ENCODE measurements around the gene PITPNC1. TPM values are rescaled to one million over a fixed set of nuclear protein-coding genes. Genes with fewer than 3 reads are reported as not detected.
A peak's percentile ranks its signal among the peaks of the same experiment; 100 is the strongest.

Gene PITPNC1
- total and polyA plus RNA-seq, 4 experiments from 2014 or later, result 68.4 to 124 (median 89.9) TPM

- Mint-ChIP-seq H3K27ac (peak overlapping the region in 4 of 7 donors; percentile 36 to 76 (median 60)), H3K4me3 (peak overlapping the region in 3 of 8 donors; percentile 10 to 57 (median 13)), H3K27me3 (no peaks in the 10 kb centered on the region), H3K36me3 (peaks cover 7 to 8% of the 10 kb centered on the region in 2 donors), H3K4me1 (peaks cover 45 to 72% (median 57%) of the 10 kb centered on the region in 4 donors), H3K9me3 (peaks cover 0 to 9% (median 0%) of the 10 kb centered on the region in 8 donors)
- ChIA-PET CTCF (ENCODE audit: partially characterized antibody) (interaction anchor here (1.1 to 1.2 kb wide), 2 partner anchors 14 to 148 kb away, joined by 3 to 4 read pairs; no protein-coding TSS in a partner anchor), POLR2A (ENCODE audit: partially characterized antibody) (interaction anchor here (1.3 kb wide), 1 partner anchor 11 kb away, joined by 3 read pairs; no protein-coding TSS in a partner anchor)
- Histone ChIP-seq H3K27me3 (ENCODE audit: insufficient read depth, low read length) (no peaks in the 10 kb centered on the region), H3K9me3 (ENCODE audit: control insufficient read depth in 1 of 2, low read length in 2 of 2) (no peaks in the 10 kb centered on the region), H3K27ac (ENCODE audit: low read depth, low read length) (no peak overlapping the region), H3K4me3 (ENCODE audit: low read length in 2 of 2) (no peak overlapping the region), H3K4me1 (ENCODE audit: insufficient read depth, low read length) (peaks cover 16% of the 10 kb centered on the region), H3K36me3 (ENCODE audit: insufficient read depth, low read length) (no peaks in the 10 kb centered on the region)
- intact Hi-C loops (cut with micrococcal nuclease), result no loop called here
- no peak for DNase-seq
Measured at GRCh38 chr17:67520916-67521774, 144.1 kb downstream of the PITPNC1 start.

- Histone ChIP-seq H3K9me3 (ENCODE audit: control insufficient read depth in 1 of 2, low read length in 2 of 2) (no peaks in the 10 kb centered on the region), H3K36me3 (ENCODE audit: insufficient read depth, low read length) (no peaks in the 10 kb centered on the region), H3K27ac (ENCODE audit: low read depth, low read length) (no peak overlapping the region), H3K4me3 (ENCODE audit: low read length in 2 of 2) (no peak overlapping the region), H3K4me1 (ENCODE audit: insufficient read depth, low read length) (peaks cover 16% of the 10 kb centered on the region), H3K27me3 (ENCODE audit: insufficient read depth, low read length) (no peaks in the 10 kb centered on the region)
- ChIA-PET CTCF (ENCODE audit: partially characterized antibody) (interaction anchor here (1.2 kb wide), 1 partner anchor 148 kb away, joined by 4 read pairs; no protein-coding TSS in a partner anchor), POLR2A (ENCODE audit: partially characterized antibody) (interaction anchor here (1.3 kb wide), 1 partner anchor 11 kb away, joined by 3 read pairs; no protein-coding TSS in a partner anchor)
- no peaks in the 10 kb centered on the region for H3K27me3 Mint-ChIP-seq
- no peak overlapping the region for H3K27ac Mint-ChIP-seq
- intact Hi-C loops (cut with micrococcal nuclease), result no loop called here
- peak overlapping the region in 1 of 8 donors; percentile 13 for H3K4me3 Mint-ChIP-seq
- peaks cover 45 to 70% (median 58%) of the 10 kb centered on the region in 4 donors for H3K4me1 Mint-ChIP-seq
- peaks cover 0 to 9% (median 0%) of the 10 kb centered on the region in 8 donors for H3K9me3 Mint-ChIP-seq
- no peak for DNase-seq
- peaks cover 7 to 8% of the 10 kb centered on the region in 2 donors for H3K36me3 Mint-ChIP-seq
Measured at GRCh38 chr17:67521775-67522069, 144.6 kb downstream of the PITPNC1 start.

- Mint-ChIP-seq H3K27ac (peak overlapping the region in 1 of 7 donors; percentile 10), H3K27me3 (no peaks in the 10 kb centered on the region), H3K9me3 (no peaks in the 10 kb centered on the region), H3K4me3 (no peak overlapping the region), H3K36me3 (peaks cover 0 to 7% of the 10 kb centered on the region in 2 donors), H3K4me1 (peaks cover 42 to 67% (median 53%) of the 10 kb centered on the region in 4 donors)
- intact Hi-C loops (cut with micrococcal nuclease), result no loop called here
- Histone ChIP-seq H3K9me3 (ENCODE audit: control insufficient read depth in 1 of 2, low read length in 2 of 2) (no peaks in the 10 kb centered on the region), H3K27me3 (ENCODE audit: insufficient read depth, low read length) (no peaks in the 10 kb centered on the region), H3K27ac (ENCODE audit: low read depth, low read length) (no peak overlapping the region), H3K36me3 (ENCODE audit: insufficient read depth, low read length) (no peaks in the 10 kb centered on the region), H3K4me3 (ENCODE audit: low read length in 2 of 2) (no peak overlapping the region), H3K4me1 (ENCODE audit: insufficient read depth, low read length) (peaks cover 16% of the 10 kb centered on the region)
- POLR2A ChIA-PET (ENCODE audit: partially characterized antibody), result interaction anchor here (0.6 kb wide), 1 partner anchor 35 kb away, joined by 3 read pairs; no protein-coding TSS in a partner anchor
- DNase-seq, result no peak
- CTCF ChIA-PET (ENCODE audit: partially characterized antibody), result no interaction called here
Measured at GRCh38 chr17:67523101-67523500, 146.0 kb downstream of the PITPNC1 start.

GRCh38 chr17:67525239-67526135 is 148.4 kb downstream of the PITPNC1 start:
- H3K9me3 ChIP-seq (ENCODE audit: control insufficient read depth in 1 of 2, low read length in 2 of 2), result no peaks in the 10 kb centered on the region
- H3K4me1 ChIP-seq (ENCODE audit: insufficient read depth, low read length), result peaks cover 2% of the 10 kb centered on the region
- Mint-ChIP-seq H3K4me3 (peak overlapping the region in 2 of 8 donors; percentile 34 to 77), H3K4me1 (peaks cover 29 to 56% (median 41%) of the 10 kb centered on the region in 4 donors), H3K36me3 (peaks cover 0 to 9% of the 10 kb centered on the region in 2 donors), H3K27me3 (no peaks in the 10 kb centered on the region), H3K27ac (peak overlapping the region in 4 of 7 donors; percentile 10 to 72 (median 62)), H3K9me3 (no peaks in the 10 kb centered on the region)
- POLR2A ChIA-PET (ENCODE audit: partially characterized antibody), result no interaction called here
- intact Hi-C loops (cut with micrococcal nuclease), result no loop called here
- H3K27ac ChIP-seq (ENCODE audit: low read depth, low read length), result no peak overlapping the region
- no peak for DNase-seq
- CTCF ChIA-PET (ENCODE audit: partially characterized antibody), result no interaction called here
- H3K36me3 ChIP-seq (ENCODE audit: insufficient read depth, low read length), result no peaks in the 10 kb centered on the region
- no peak overlapping the region for H3K4me3 ChIP-seq (ENCODE audit: low read length in 2 of 2)
- H3K27me3 ChIP-seq (ENCODE audit: insufficient read depth, low read length), result no peaks in the 10 kb centered on the region

GRCh38 chr17:67526700-67527099 is 149.6 kb downstream of the PITPNC1 start:
- Mint-ChIP-seq H3K4me3 (no peak overlapping the region), H3K4me1 (peaks cover 21 to 50% (median 34%) of the 10 kb centered on the region in 4 donors), H3K27ac (no peak overlapping the region), H3K9me3 (no peaks in the 10 kb centered on the region), H3K27me3 (no peaks in the 10 kb centered on the region), H3K36me3 (peaks cover 0 to 8% of the 10 kb centered on the region in 2 donors)
- no peaks in the 10 kb centered on the region for H3K4me1 ChIP-seq (ENCODE audit: insufficient read depth, low read length)
- H3K4me3 ChIP-seq (ENCODE audit: low read length in 2 of 2), result no peak overlapping the region
- H3K27me3 ChIP-seq (ENCODE audit: insufficient read depth, low read length), result no peaks in the 10 kb centered on the region
- no peak overlapping the region for H3K27ac ChIP-seq (ENCODE audit: low read depth, low read length)
- no peaks in the 10 kb centered on the region for H3K9me3 ChIP-seq (ENCODE audit: control insufficient read depth in 1 of 2, low read length in 2 of 2)
- ChIA-PET POLR2A (ENCODE audit: partially characterized antibody) (interaction anchor here (1.3 to 1.8 kb wide), 2 partner anchors 52 to 74 kb away, joined by 3 read pairs; no protein-coding TSS in a partner anchor), CTCF (ENCODE audit: partially characterized antibody) (interaction anchor here (0.6 kb wide), 1 partner anchor 151 kb away, joined by 3 read pairs; no protein-coding TSS in a partner anchor)
- no peaks in the 10 kb centered on the region for H3K36me3 ChIP-seq (ENCODE audit: insufficient read depth, low read length)
- DNase-seq, result no peak
- intact Hi-C loops (cut with micrococcal nuclease), result no loop called here

GRCh38 chr17:67528751-67529436 is 151.8 kb downstream of the PITPNC1 start:
- CTCF ChIA-PET (ENCODE audit: partially characterized antibody), result no interaction called here
- H3K27ac Mint-ChIP-seq, result peak overlapping the region in 1 of 7 donors; percentile 61
- H3K27ac ChIP-seq (ENCODE audit: low read depth, low read length), result no peak overlapping the region
- H3K4me1 ChIP-seq (ENCODE audit: insufficient read depth, low read length), result no peaks in the 10 kb centered on the region
- no peaks in the 10 kb centered on the region for H3K9me3 ChIP-seq (ENCODE audit: control insufficient read depth in 1 of 2, low read length in 2 of 2)
- POLR2A ChIA-PET (ENCODE audit: partially characterized antibody), result no interaction called here
- no peak overlapping the region for H3K4me3 Mint-ChIP-seq
- peaks cover 18 to 44% (median 30%) of the 10 kb centered on the region in 4 donors for H3K4me1 Mint-ChIP-seq
- H3K36me3 Mint-ChIP-seq, result peaks cover 4 to 18% of the 10 kb centered on the region in 2 donors
- intact Hi-C loops (cut with micrococcal nuclease), result no loop called here
- DNase-seq, result no peak
- no peaks in the 10 kb centered on the region for H3K9me3 Mint-ChIP-seq
- H3K27me3 Mint-ChIP-seq, result no peaks in the 10 kb centered on the region
- no peak overlapping the region for H3K4me3 ChIP-seq (ENCODE audit: low read length in 2 of 2)
- no peaks in the 10 kb centered on the region for H3K27me3 ChIP-seq (ENCODE audit: insufficient read depth, low read length)
- H3K36me3 ChIP-seq (ENCODE audit: insufficient read depth, low read length), result peaks cover 9% of the 10 kb centered on the region

Data from CD4-positive, alpha-beta memory T cell (primary cell).